ENCODE results near the gene DCAF4L1.

- no peak for TF ChIP-seq EP300 (IDR thresholded peaks at IDR 0.05; ENCODE audit: borderline replicate concordance)
- no peak for TF ChIP-seq MAX (IDR thresholded peaks at IDR 0.05)
- no peak for TF ChIP-seq REST (IDR thresholded peaks at IDR 0.05; ENCODE audit: low read depth)
- no peak for TF ChIP-seq RAD21 (IDR thresholded peaks at IDR 0.05; ENCODE audit: low read depth)
These were observed 17.2 kb upstream of the DCAF4L1 start for GRCh38 chr4:41964401-41964800.
